ENCODE results near the gene RAB13.

RAB13 gene

DNA sequence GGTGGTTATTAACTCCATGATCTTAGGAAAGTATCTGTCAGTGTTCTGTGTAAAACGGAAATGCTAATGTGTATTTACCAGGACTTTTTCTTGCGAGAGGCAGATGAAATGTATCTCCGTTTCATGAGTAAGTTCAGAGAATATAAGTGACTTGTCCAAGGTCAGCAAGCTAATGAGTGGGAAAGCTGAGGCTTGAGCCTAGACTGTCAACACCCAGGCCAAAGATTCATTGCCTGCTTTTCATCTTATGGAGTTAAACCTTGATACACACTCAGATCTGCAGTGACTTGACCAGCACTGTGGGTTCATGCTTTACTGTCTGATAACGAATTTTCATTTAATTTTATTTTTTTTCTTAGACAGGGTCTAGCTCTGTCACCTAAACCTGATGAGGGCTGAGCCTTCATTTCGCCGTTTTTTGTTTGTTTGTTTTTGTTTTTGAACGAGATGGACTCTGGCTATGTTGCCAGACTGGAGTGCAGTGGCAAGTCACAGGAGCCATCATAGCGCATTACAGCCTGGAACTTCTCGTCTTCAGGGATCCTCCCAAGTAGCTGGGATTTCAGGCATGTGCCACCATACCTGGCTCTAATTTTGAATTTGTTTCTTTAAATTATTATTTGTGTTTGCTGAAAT lies 7.7 kb downstream of the RAB13 start:
- in situ Hi-C loops (cut with HindIII; ENCODE audit: low sequenced_read_pairs), result no loop called here

DNA sequence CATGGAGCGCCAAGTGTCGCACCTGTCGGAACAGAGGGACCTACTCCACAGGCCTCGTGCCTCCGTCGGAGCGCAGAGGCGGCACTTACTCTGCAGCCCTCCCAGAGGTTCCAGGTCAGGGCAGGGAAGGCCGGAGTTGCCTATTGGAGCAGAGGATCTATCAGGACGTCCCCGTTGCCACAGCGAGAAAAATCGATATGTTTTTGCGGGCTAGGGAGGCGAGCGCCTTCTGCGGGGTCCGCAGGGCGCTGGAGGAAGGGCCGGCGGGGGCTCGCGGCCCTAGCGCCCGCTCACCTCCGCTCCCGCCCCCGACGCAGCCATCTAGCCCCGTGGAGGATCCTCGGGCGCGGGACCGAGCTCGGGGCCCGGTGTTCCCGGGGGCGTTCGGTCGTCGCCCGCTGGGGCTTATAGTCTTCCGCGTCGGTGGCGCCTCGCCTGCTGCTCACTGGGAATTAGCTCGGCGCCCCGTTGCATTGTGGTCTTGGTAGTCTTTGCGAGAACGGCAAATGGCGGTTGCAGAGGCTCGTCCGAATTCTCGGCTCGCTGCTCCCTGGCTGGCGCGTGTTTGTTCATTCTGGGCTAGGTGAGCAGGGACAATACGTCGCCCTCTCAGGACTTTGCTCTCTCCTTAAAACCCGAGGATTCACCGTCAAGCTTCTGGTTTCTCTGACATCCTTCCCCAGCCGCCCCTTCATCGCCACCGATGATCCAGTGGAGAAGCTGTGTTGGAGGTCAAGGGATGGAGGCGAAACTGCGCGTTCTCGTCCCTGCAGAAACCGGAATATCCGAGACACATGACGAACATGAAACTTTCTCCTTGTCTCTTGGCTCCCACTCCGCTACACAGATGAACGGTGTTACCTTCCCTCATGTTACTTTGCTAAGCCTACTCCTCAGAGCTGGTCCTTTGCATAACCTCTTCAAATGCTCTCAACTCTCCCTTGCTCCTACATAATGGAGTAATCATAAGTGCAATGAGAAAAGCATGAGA lies 8.6 kb downstream of the RAB13 start, which contains the start of gene JTB:
Gene JTB (minus strand): TSS at position 425 of the 991 bp plus-strand sequence. CDS start 422 bp downstream, at position 3.
- in situ Hi-C loops (cut with HindIII; ENCODE audit: low sequenced_read_pairs), result no loop called here

DNA sequence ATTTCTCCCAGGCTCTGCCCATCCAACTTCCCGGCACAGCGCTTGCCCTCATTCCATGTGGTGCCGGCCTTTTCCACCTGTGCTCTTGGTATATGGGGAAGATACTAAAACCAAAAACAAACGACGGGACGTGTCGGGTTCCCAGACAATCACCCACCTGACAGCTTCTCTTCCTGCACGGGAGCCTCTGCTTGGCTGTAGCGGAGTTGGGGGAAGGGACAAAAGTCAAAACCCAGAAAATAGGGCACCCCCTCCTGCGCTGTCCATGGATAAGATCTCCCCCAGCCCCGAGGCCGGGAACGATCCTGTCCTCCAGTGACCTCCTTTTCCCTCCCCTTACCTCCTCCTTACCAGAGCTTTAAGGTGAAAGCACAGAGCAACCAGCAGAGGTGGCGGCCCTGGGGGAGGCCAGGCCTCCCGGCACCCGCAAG lies 9.3 kb downstream of the RAB13 start:
- in situ Hi-C loops (cut with HindIII; ENCODE audit: low sequenced_read_pairs), result no loop called here

DNA sequence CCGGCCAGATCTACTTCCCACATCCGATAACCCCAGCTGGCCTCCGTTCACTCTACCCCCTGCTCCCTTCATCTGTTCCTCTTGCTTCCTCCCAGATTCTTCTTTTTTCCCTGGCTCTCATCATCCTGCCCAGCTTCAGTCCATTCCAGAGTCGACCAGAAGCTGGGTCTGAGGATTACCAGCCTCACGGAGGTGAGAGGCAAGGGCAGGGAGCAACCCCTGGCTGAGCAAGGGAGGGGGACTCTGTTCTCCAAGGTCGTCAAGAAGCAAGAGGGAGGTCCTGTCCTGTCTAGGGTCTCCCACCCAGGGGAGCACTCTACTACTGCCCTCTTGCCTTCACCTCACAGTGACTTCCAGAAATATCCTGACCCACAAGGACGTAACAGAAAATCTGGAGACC lies 12.6 kb downstream of the RAB13 start:
- in situ Hi-C loops (cut with HindIII; ENCODE audit: low sequenced_read_pairs), result no loop called here

DNA sequence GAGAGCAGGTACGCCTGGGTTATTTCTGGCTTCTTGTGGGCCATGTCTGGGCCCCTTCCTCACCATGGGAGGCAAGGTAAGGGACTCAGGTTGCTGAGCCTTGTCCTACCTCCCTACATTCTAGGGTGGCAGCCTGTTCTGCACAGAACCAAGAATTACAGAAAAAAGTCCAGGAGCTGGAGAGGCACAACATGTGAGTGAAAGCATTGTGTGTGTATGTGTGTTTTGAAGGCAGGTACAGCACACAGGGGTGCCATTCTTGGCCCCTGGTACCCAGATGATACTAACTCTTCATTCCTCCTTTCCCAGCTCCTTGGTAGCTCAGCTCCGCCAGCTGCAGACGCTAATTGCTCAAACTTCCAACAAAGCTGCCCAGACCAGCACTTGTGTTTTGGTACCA lies 13.1 kb downstream of the RAB13 start:
- in situ Hi-C loops (cut with HindIII; ENCODE audit: low sequenced_read_pairs), result no loop called here

DNA sequence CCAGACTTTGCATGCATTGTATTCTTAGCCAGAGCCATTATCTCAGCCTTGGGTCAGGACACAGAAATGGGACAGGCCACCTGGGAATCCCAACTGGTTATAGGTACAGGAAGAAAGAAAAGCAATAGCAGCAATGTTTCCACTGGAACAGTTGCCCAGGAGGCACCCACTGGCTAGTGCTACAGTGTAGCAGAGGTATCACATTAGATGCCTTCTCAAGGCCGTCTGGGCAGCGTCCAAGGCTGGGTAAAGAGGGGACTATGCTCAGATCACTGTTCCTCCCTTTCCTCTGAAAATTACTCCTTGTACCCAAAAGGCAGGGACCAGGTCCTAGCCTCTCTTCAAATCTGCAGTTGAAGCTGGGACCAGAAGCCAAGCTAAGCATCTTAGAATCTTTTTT lies 15.8 kb downstream of the RAB13 start:
- in situ Hi-C loops (cut with HindIII; ENCODE audit: low sequenced_read_pairs), result no loop called here

DNA sequence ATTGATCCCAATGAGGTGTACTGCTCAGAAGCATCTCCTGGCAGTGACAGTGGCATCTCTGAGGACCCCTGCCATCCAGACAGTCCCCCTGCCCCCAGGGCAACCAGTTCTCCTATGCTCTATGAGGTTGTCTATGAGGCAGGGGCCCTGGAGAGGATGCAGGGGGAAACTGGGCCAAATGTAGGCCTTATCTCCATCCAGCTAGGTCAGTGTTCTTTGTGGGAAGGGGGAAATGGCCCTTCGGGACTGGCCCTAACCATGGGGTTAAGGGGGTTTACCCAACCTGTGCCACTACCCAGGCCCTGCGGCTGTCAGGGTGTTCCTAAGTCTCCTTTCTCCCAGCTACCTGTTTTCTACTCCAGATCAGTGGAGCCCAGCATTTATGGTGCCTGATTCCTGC lies 17.2 kb downstream of the RAB13 start:
- in situ Hi-C loops (cut with HindIII; ENCODE audit: low sequenced_read_pairs), result no loop called here

DNA sequence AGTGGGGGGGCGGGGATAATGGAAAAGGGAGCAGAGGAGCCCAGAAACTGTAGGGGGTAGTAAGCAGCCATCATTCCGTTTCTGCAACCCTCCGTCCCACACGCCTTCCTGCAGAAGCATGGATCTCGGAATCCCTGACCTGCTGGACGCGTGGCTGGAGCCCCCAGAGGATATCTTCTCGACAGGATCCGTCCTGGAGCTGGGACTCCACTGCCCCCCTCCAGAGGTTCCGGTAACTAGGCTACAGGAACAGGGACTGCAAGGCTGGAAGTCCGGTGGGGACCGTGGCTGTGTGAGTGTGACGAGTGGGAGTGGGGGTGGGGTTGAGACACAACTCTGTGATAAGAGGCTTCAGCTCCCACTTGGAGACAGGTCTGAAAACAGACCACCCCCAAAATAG lies 17.7 kb downstream of the RAB13 start:
- in situ Hi-C loops (cut with HindIII; ENCODE audit: low sequenced_read_pairs), result no loop called here

DNA sequence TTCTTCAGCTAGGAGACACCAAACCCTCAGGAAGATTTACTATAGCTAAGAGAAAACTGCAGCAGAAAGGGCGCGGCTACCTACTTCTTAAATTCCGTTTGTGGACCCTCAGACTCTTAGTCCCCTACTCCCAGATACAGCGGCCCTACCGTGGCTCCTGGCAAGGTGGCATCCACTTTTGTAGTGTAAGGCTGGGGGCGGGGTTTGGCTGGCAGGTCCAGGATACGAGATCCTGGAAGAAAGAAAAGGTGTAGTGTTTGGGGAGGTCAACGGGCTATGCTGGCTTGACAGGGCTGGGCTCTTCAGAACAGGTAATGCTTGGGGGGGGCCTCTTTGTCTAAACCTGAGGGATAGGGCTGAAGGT lies 18.2 kb downstream of the RAB13 start:
- in situ Hi-C loops (cut with HindIII; ENCODE audit: low sequenced_read_pairs), result no loop called here

DNA sequence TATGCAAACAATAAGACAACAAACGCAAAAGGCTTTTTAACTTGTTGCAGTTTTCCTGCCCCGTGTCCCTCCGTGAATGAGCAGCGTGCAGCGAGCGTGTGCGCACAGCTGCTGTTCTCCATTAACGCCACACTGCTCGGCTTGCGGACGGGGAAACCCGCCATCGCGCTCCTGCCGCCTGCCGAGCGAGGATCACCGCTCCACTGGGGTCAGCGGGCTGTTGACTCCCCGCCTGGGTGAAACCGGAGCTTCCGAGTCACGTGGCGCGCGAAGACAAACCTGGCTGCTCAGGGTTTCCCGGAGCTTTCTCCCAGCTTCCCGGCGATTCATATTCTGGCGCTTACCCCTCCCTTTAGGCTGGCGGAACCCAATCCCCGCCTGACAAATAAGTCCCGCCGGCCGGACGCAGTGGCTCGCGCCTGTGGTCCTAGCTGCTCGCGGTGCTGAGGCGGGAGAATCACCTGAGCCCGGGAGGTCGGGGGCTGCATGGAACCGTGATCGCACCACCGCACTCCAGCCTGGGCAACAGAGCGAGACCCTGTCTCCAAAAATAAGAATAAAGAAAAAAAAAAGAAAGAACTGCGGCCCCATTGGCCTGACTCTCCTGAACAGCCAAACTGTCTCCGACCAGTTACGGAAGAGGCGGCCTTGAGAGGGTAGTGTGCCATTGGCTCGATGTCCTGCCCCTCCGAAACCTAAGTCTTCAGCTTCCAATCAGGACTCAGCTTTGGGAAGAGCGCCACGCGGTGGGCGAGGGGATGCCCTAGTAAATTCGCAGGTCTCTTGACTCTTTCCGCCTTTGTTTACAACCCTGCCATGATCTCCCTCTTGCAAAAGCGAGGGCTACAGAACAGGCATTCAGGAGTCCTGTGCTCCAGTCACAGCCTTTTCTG lies 18.8 kb downstream of the RAB13 start, which contains the start of gene CREB3L4:
Gene CREB3L4 (plus strand): TSS at position 796 of the 893 bp plus-strand sequence. CDS start 624 bp downstream, outside the sequence.
- in situ Hi-C loops (cut with HindIII; ENCODE audit: low sequenced_read_pairs), result no loop called here

DNA sequence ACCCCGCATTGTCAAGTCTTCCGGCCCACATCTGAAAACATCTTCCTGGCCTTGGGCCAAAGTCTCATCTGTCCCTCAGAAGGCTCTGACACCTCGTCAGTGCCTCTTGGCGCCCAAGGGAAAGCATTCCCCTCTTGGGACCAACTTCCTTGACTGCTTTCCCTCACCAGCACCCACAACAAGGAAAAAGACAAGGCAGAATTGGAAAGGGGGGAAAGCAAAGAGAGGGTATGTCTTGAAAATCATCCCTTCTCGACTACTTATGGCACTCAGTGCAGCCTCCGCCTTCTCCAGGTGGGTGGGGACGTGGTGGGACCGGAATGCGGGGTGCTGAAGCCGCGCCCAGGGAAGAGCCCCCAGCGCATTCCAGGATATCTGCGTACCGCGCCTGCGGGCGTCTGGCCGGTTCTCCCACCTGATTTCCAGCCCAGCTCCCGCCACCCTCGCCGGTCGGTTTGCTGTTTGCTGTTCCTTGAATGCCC lies 22.2 kb downstream of the RAB13 start:
- in situ Hi-C loops (cut with HindIII; ENCODE audit: low sequenced_read_pairs), result no loop called here

DNA sequence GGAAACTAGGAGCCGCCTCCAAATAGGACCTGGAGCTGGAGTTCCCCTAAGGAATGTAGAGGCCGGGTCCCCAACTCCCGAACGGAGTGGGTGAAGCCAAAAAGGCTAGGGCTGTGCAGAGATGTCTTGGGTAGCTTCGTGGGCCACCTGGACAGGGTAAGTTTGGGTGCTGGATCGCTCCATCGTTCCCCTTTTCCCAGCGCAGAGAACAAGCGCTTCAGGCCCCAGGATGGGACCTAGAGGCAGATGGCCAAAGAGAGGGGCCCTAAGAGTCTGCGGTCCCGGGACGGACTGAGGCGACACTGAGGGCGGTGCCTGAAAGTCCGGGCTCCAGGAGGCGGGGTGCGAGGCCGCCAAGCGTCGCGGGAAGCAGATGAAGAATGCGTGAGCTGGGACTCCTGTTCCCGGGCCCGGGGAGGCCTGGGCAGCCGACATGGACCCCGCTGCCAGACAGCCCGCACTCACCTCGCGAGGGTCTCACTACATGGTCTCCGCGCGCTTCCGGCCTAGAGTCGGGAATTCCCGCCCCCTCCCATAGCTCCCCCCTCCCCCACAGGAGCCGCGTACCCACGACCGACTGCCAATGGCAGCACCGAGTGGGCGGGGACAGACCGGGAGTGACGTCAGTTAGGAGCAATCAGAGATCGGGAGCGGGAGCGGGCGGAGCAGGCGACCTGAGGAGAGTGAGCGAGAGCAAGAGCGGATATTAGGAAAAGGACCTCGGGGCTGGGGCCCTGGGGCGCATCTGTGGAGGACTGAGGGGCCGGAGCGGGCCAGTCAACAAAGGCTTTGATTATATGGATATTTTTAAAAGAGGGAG lies 22.9 kb downstream of the RAB13 start, which contains the start of gene SLC39A1:
Gene SLC39A1 (minus strand): TSS at position 508 of the 820 bp plus-strand sequence. CDS start 822 bp downstream, outside the sequence.
- in situ Hi-C loops (cut with HindIII; ENCODE audit: low sequenced_read_pairs), result no loop called here

DNA sequence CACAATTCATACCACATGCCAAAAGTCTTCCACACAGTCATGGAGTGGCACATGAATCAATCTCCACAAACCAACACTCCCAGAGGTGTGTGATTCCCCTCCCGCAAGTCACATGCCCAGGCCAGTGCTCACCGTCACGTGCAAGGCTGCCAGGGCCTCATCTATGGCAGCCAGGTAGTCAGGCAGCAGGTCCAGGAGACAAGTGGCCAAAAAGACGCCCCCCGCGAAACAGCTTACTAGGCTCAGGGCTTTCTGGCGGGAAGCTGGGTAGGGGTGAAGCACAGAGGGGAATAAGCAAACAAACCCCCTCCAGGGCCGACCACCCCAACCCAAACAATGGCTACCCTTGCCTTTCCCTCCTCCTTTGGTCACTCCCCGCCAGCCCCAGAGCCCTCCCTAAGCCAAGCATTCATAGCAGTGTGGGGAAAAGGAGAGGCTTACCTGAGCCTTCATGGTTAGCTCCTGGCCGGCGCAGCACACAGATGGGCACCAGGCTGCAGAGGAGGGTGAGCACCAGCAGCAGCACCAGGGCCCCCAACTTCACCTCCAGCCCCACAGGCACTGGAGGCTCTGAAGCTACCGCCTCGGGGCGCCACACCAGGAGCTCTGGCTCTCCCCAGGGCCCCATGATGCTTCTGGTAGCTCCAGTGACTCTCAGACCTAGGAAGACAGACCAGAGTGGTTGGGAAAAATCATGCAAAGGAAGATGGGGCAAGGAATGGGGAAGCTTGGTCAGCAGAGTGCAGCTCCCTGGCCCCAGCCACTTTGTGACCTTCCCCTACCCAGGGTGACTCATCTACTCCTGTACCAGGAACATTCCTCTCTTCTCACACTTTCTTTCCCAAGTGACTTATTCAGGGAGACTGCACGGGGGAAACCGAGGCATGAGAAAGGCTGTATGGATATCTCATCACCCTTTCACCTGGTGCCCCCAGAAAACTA lies 23.8 kb downstream of the RAB13 start:
- in situ Hi-C loops (cut with HindIII; ENCODE audit: low sequenced_read_pairs), result no loop called here

DNA sequence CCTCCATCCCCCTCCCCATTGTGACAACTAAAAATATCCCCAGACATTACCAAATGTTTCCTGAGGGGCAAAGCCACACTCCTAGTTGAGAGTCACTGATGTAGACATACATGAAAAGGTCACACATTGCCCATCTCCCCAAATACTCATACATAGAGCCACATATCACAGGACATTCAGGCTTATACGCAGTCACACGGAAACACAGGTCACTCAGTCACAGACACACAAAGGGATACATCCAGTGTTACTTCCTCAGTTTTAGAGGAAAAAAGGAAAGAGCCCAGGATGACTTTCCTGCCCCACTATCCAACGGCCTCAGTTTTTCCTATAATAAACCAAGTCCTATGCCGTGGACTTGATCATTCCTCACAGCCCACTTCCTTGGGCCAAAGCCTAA lies 24.7 kb downstream of the RAB13 start:
- in situ Hi-C loops (cut with HindIII; ENCODE audit: low sequenced_read_pairs), result no loop called here

DNA sequence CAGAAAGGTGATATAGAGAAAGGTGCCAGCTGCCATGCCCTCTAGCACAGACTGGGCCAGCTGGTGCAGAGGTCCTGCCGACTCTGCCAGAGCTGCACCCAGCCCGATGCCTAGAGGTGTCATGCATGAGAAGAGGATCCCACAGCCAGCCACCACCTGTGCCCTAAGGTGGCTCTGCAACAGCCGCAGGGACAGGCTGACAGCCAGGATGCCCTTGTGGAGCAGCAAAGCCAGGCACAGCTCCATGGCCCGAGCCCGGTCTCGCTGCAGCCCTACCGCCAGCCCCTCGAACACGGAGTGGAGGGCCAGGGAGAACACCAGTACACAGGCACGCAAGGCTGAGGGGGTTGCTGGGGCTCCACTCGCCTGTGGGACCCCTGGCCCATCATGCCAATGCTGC lies 25.9 kb downstream of the RAB13 start:
- in situ Hi-C loops (cut with HindIII; ENCODE audit: low sequenced_read_pairs), result no loop called here

DNA sequence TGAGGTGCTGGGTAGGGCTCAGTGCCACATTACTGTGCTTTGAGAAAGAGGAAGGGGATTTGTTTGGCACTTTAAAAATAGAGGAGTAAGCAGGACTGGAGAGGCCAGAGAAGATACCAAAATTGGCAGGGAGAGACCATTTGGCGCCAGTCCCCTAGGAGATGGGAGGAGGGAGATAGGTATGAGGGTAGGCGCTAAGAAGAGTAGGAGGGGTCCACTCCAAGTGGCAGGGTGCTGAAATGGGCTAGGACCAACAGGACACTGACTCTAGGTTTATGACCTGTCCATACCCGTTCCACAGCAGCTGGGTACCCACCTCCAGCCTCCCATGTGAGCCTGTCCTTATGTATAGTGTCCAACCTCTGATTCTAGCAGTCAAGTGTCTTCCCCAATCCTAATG lies 26.7 kb downstream of the RAB13 start:
- in situ Hi-C loops (cut with HindIII; ENCODE audit: low sequenced_read_pairs), result no loop called here

DNA sequence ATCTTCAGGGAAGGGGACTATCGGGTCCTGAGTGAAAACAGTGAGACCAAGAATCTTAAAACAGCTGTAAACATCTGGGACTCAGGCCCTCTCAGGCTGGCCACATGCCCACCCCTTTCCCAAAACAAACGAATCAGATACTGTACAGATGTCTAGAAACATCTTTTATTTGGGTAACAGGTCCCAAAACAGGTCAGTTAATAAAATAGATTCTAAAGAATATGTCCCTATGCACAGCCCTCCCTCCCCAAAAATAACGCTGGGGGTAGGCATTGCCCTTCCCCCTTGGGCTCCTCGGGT lies 27.2 kb downstream of the RAB13 start:
- in situ Hi-C loops (cut with HindIII; ENCODE audit: low sequenced_read_pairs), result no loop called here

DNA sequence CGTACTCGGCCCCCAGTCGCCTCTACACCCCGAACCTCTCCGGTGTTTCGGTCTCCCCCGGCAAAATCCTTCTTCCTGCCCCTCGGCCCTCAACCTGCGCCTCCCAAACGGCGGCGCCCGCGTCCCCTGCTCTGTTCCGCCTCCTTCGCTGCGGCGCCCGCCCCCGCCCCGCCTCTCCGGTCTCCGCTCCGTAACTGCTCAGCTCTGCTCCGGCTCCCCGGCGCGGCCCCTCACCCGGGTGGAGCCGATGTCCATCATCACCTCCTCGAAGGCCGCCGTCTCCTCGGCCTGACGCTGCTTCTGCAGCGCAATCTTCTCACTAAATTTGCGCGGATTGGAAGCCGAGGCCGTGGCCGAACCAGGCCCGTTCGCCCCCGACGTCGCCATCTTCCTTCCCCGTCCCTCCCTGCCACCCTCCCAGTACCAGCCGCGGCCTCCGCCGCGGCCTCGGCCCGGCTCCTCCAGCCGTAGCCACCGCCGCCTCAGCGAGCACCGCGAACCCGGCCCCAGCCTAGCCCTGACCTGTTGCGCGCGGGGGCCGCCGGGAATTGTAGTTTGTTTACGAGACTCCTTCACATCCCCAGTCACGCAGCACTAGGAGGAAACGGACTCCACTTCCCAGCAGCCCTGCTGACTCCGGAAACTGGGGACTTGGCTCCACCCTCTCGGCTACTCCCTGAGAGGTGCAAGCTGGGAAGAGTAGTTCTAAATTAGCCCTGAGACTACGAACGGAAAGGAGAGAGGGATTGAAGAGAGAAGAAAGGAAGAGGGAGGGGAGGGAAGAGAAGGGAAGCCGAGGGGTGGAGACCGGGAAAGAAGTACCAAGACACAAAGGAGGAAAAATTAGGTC lies 27.8 kb downstream of the RAB13 start, which contains the start of gene CRTC2:
Gene CRTC2 (minus strand): TSS at position 502 of the 850 bp plus-strand sequence. CDS start 115 bp downstream, at position 387.
- in situ Hi-C loops (cut with HindIII; ENCODE audit: low sequenced_read_pairs), result no loop called here

All from endothelial cell of hepatic sinusoid (primary cell).